ENCODE data around the gene BLVRA. TPM values are rescaled to one million over a fixed set of nuclear protein-coding genes. Genes with fewer than 3 reads are reported as not detected.

Gene BLVRA
- total RNA-seq, 1 experiment from 2014 or later: 36.4 TPM

DNA sequence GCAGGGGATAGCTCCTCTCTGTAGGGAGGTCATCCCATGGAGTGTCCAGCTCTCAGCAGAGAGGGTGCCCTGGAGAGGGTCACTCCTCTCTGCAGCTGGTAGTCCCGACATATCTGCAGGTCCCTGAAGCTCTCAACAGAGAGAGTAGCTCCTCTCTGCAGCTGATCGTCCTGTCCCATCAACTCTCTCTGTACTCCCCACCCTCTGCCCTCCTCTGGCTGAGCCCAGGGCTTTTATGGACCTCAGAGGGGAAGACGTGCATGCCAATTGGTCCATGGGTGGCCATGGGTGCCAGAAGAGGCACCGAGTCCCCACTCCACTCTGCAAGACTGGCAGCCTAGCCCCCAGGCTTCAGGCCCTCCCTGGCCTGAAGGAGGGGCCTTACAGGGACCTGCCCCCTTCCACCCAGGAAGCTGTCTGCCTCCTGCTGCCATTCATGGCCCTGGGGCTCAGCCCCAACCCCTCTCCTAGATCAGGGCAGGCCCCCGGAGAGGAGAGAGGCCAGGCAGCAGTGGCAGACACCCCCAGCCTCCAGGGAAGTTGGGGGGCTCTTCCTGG lies 9.0 kb upstream of the BLVRA start:
- no TSS peak for BruUV-seq (replicated peaks)
- H3K4me2 ChIP-seq: no peak overlapping the region
- H3K79me2 ChIP-seq (ENCODE audit: low read depth): no peaks in the 10 kb centered on the region
- H3K9me3 ChIP-seq (ENCODE audit: insufficient read depth, low read depth): no peaks in the 10 kb centered on the region
- TF ChIP-seq, protein P1, sequence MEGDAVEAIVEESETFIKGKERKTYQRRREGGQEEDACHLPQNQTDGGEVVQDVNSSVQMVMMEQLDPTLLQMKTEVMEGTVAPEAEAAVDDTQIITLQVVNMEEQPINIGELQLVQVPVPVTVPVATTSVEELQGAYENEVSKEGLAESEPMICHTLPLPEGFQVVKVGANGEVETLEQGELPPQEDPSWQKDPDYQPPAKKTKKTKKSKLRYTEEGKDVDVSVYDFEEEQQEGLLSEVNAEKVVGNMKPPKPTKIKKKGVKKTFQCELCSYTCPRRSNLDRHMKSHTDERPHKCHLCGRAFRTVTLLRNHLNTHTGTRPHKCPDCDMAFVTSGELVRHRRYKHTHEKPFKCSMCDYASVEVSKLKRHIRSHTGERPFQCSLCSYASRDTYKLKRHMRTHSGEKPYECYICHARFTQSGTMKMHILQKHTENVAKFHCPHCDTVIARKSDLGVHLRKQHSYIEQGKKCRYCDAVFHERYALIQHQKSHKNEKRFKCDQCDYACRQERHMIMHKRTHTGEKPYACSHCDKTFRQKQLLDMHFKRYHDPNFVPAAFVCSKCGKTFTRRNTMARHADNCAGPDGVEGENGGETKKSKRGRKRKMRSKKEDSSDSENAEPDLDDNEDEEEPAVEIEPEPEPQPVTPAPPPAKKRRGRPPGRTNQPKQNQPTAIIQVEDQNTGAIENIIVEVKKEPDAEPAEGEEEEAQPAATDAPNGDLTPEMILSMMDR (conservative IDR thresholded peaks at IDR 0.05): no peak
- TF ChIP-seq EZH2 (IDR thresholded peaks at IDR 0.05; ENCODE audit: low read depth): no peak
- H3K36me3 ChIP-seq (ENCODE audit: low read depth): no peaks in the 10 kb centered on the region
- H3F3A ChIP-seq (ENCODE audit: insufficient read depth, low read depth): no peaks in the 10 kb centered on the region; the same call in 1 of the 2 replicates
- H4K20me1 ChIP-seq (ENCODE audit: insufficient read depth): no peaks in the 10 kb centered on the region
- intact Hi-C loops (cut with micrococcal nuclease; ENCODE audit: unreplicated experiment): no loop called here
- 0 out of 2 replicates have a peak overlapping the region, but pooled peaks have one; percentile 26 for H2AFZ ChIP-seq
- CTCF ChIA-PET: no interaction called here
- peaks cover 16% of the 10 kb centered on the region for H3K4me1 ChIP-seq (replicated peaks; ENCODE audit: insufficient read depth)
- no peak for DNase-seq
- no peaks in the 10 kb centered on the region for H3K27me3 ChIP-seq (ENCODE audit: insufficient read depth, low read depth)
- peaks cover 4% of the 10 kb centered on the region; the same call in 1 of the 2 replicates for H3K9me2 ChIP-seq (ENCODE audit: insufficient read depth)
- POLR2A ChIA-PET (ENCODE audit: unreplicated experiment): no interaction called here
- H3K27ac ChIP-seq: no peak overlapping the region
- no peak overlapping the region for H3K4me3 ChIP-seq

DNA sequence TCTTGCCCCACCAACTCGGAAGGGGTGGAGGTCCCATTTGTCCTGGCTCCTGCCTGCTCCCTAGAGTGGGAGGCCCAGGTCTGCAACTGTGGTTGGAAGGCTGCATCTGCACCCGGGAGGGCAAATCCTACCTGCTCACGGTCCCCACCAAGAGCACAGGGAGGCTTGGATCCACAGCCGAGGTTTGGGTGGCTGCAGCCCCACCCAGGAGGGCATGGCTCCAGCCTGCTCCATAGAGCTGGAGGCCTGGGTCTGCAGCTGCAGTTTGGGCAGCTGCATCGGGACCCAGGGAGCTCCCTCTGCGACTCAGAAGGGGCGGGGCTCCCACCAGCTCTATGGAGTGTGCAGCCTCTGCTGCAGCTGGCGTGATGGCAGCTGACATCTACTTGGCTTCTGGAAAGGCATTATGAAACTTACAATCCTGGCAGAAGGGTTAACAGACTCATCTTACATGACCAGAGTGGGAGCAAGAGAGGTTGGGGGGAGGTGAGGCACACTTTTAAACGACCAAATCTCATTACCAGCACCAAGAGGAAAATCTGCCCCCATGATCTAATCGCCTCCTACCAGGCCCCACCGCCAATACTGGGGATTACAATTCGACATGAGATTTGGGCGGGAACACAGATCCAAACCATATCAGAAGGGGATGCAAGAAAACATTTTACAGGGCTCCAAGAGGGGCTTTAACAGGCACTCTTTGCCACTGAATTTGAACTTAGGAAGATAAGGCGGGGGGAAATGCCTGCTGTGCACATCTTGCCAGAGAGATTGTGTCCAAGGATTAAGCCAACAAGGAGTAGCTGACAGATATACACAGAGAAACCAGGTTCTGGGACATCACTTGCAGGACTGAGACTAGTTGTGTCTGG lies 8.2 kb upstream of the BLVRA start:
- TF ChIP-seq, protein P1 (conservative IDR thresholded peaks at IDR 0.05): no peak
- no peak for TF ChIP-seq EZH2 (IDR thresholded peaks at IDR 0.05; ENCODE audit: low read depth)
- Histone ChIP-seq H3K4me1 (replicated peaks; ENCODE audit: insufficient read depth) (peaks cover 16% of the 10 kb centered on the region), H3K9me3 (ENCODE audit: insufficient read depth, low read depth) (no peaks in the 10 kb centered on the region), H4K20me1 (ENCODE audit: insufficient read depth) (no peaks in the 10 kb centered on the region), H3K4me3 (no peak overlapping the region), H3K9me2 (ENCODE audit: insufficient read depth) (peaks cover 4% of the 10 kb centered on the region; the same call in 1 of the 2 replicates), H3K4me2 (no peak overlapping the region), H3K27ac (no peak overlapping the region), H3F3A (ENCODE audit: insufficient read depth, low read depth) (no peaks in the 10 kb centered on the region; the same call in 1 of the 2 replicates), H3K36me3 (ENCODE audit: low read depth) (no peaks in the 10 kb centered on the region), H3K79me2 (ENCODE audit: low read depth) (no peaks in the 10 kb centered on the region), H2AFZ (no peak overlapping the region), H3K27me3 (ENCODE audit: insufficient read depth, low read depth) (no peaks in the 10 kb centered on the region)
- DNase-seq: no peak
- ChIA-PET CTCF (no interaction called here), POLR2A (ENCODE audit: unreplicated experiment) (no interaction called here)
- no TSS peak for BruUV-seq (replicated peaks)
- intact Hi-C loops (cut with micrococcal nuclease; ENCODE audit: unreplicated experiment): no loop called here

DNA sequence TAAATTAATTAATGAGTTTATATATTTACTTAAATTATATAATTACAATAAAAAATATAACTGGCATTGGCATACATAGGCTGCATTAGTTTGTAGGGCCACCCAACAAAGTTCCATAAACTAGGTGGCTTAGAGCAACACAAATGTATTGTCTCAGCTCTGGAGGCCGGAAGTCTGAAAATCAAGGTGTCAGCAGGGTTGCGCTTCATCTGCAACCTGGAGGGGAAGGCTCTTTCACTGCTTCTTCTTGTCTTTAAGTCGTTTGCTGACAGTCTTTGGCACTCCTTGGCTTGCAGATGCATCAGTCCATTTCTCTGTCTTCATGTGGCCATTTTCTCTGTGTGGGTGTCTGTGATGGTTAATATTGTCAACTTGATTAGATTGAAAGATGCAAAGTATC lies 6.1 kb upstream of the BLVRA start:
- no TSS peak for BruUV-seq (replicated peaks)
- CTCF ChIA-PET: no interaction called here
- Histone ChIP-seq H3K27ac (no peak overlapping the region), H3K36me3 (ENCODE audit: low read depth) (no peaks in the 10 kb centered on the region), H3K4me1 (replicated peaks; ENCODE audit: insufficient read depth) (peaks cover 31% of the 10 kb centered on the region), H3K4me3 (no peak overlapping the region), H3K27me3 (ENCODE audit: insufficient read depth, low read depth) (no peaks in the 10 kb centered on the region), H2AFZ (no peak overlapping the region), H3K9me3 (ENCODE audit: insufficient read depth, low read depth) (no peaks in the 10 kb centered on the region), H4K20me1 (ENCODE audit: insufficient read depth) (no peaks in the 10 kb centered on the region), H3K79me2 (ENCODE audit: low read depth) (no peaks in the 10 kb centered on the region), H3F3A (ENCODE audit: insufficient read depth, low read depth) (peaks cover 14% of the 10 kb centered on the region), H3K4me2 (no peak overlapping the region), H3K9me2 (ENCODE audit: insufficient read depth) (no peaks in the 10 kb centered on the region)
- POLR2A ChIA-PET (ENCODE audit: unreplicated experiment): no interaction called here
- TF ChIP-seq, protein P1 (conservative IDR thresholded peaks at IDR 0.05): no peak
- no peak for TF ChIP-seq EZH2 (IDR thresholded peaks at IDR 0.05; ENCODE audit: low read depth)
- intact Hi-C loops (cut with micrococcal nuclease; ENCODE audit: unreplicated experiment): no loop called here
- no peak for DNase-seq
